ENCODE data around the gene MTUS2. TPM values are rescaled to one million over a fixed set of nuclear protein-coding genes. Genes with fewer than 3 reads are reported as not detected.
"Not testable (repeated sequence)": the region's sequence is repeated elsewhere in the genome, so short reads cannot be mapped to it uniquely, and the experiment has no call there.

Gene MTUS2
- total RNA-seq, 1 donor from 2014 or later, result 7.5 TPM

- DNase-seq (ENCODE audit: low spot score), result no peak
These were observed 341.5 kb downstream of the MTUS2 start for GRCh38 chr13:29161676-29162075.

- peak; percentile 55 for DNase-seq (ENCODE audit: low spot score)
These were observed 342.6 kb downstream of the MTUS2 start for GRCh38 chr13:29162638-29163235.

GRCh38 chr13:29164116-29164515 is 344.0 kb downstream of the MTUS2 start:
- DNase-seq (ENCODE audit: low spot score), result no peak

- DNase-seq (ENCODE audit: low spot score), result no peak
These were observed 345.1 kb downstream of the MTUS2 start for GRCh38 chr13:29165216-29165615.

- no peak for DNase-seq (ENCODE audit: low spot score)
These were observed 345.7 kb downstream of the MTUS2 start for GRCh38 chr13:29165840-29166239.

GRCh38 chr13:29170436-29171082 is 350.4 kb downstream of the MTUS2 start:
- DNase-seq (ENCODE audit: low spot score), result peak; percentile 63

- no peak for DNase-seq (ENCODE audit: low spot score)
These were observed 351.1 kb downstream of the MTUS2 start for GRCh38 chr13:29171244-29171643.

GRCh38 chr13:29174093-29174492 is 354.0 kb downstream of the MTUS2 start:
- no peak for DNase-seq (ENCODE audit: low spot score)

GRCh38 chr13:29175250-29175873 is 355.2 kb downstream of the MTUS2 start:
- DNase-seq (ENCODE audit: low spot score), result no peak

GRCh38 chr13:29180055-29180454 is 359.9 kb downstream of the MTUS2 start:
- no peak for DNase-seq (ENCODE audit: low spot score)

- no peak for DNase-seq (ENCODE audit: low spot score)
These were observed 362.1 kb downstream of the MTUS2 start for GRCh38 chr13:29182216-29182615.

- no peak for DNase-seq (ENCODE audit: low spot score)
These were observed 365.8 kb downstream of the MTUS2 start for GRCh38 chr13:29185926-29186325.

- DNase-seq (ENCODE audit: low spot score), result no peak
These were observed 367.4 kb downstream of the MTUS2 start for GRCh38 chr13:29187584-29187983.

- DNase-seq (ENCODE audit: low spot score), result no peak
These were observed 370.2 kb downstream of the MTUS2 start for GRCh38 chr13:29190298-29190697.

GRCh38 chr13:29193083-29193482 is 372.9 kb downstream of the MTUS2 start:
- DNase-seq (ENCODE audit: low spot score), result no peak

- DNase-seq (ENCODE audit: low spot score), result peak; percentile 27
These were observed 375.3 kb downstream of the MTUS2 start for GRCh38 chr13:29195456-29195855.

- no peak for DNase-seq (ENCODE audit: low spot score)
These were observed 376.4 kb downstream of the MTUS2 start for GRCh38 chr13:29196409-29197074.

GRCh38 chr13:29202753-29203152 is 382.6 kb downstream of the MTUS2 start:
- DNase-seq (ENCODE audit: low spot score), result not testable (repeated sequence)

GRCh38 chr13:29204651-29205050 is 384.5 kb downstream of the MTUS2 start:
- no peak for DNase-seq (ENCODE audit: low spot score)

- DNase-seq (ENCODE audit: low spot score), result no peak
These were observed 390.5 kb downstream of the MTUS2 start for GRCh38 chr13:29210676-29211075.

- not testable (repeated sequence) for DNase-seq (ENCODE audit: low spot score)
These were observed 391.0 kb downstream of the MTUS2 start for GRCh38 chr13:29211162-29211561.

GRCh38 chr13:29222458-29222857 is 402.3 kb downstream of the MTUS2 start:
- no peak for DNase-seq (ENCODE audit: low spot score)

- no peak for DNase-seq (ENCODE audit: low spot score)
These were observed 404.1 kb downstream of the MTUS2 start for GRCh38 chr13:29224206-29224605.

Measured in umbilical cord (tissue), 2 donors.